ENCODE measurements around the gene SFXN5.

DNA sequence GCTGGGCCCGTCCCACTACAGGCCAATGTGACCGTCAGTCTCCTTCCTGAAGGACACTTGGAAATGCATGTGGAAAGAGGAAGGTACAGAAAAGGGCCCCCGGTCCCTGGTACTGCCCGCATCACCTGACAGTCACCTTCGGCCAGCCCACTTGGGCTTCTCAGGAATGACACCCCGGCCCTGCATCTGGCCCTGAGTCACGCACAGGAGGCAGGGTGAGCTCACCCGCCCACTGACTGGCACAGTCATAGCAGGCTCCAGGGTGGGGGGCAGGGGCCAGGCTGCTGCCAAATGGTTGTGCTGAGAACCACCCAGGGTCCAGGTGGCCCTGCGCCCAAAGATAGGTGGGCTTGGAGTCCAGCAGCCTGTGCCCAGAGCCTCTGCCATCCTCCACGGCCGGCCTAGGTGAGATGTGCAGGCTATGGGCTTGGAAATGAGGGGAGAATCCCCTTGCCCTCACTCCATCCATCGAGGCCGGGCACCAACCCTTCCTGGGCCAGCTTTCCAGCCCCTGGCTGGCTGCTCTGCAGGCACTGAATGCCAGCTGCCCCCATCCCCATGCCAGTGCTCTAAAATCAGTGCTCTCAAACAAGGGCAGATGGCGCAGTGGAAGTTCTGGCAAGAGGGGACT lies 140.1 kb downstream of the SFXN5 start:
- TF ChIP-seq, protein P1, sequence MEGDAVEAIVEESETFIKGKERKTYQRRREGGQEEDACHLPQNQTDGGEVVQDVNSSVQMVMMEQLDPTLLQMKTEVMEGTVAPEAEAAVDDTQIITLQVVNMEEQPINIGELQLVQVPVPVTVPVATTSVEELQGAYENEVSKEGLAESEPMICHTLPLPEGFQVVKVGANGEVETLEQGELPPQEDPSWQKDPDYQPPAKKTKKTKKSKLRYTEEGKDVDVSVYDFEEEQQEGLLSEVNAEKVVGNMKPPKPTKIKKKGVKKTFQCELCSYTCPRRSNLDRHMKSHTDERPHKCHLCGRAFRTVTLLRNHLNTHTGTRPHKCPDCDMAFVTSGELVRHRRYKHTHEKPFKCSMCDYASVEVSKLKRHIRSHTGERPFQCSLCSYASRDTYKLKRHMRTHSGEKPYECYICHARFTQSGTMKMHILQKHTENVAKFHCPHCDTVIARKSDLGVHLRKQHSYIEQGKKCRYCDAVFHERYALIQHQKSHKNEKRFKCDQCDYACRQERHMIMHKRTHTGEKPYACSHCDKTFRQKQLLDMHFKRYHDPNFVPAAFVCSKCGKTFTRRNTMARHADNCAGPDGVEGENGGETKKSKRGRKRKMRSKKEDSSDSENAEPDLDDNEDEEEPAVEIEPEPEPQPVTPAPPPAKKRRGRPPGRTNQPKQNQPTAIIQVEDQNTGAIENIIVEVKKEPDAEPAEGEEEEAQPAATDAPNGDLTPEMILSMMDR (conservative IDR thresholded peaks at IDR 0.05 in 1 of 2, IDR thresholded peaks at IDR 0.05 in 1 of 2; ENCODE audit: extremely low read depth in 1 of 2, insufficient read depth in 1 of 2, low read depth in 1 of 2, low read length in 2 of 2) = no peak
- TF ChIP-seq EZH2 (IDR thresholded peaks at IDR 0.05; ENCODE audit: borderline replicate concordance, low read length) = no peak
